K562 (cell line): ENCODE measurements around the gene MAP3K6. TPM values are rescaled to one million over a fixed set of nuclear protein-coding genes. Genes with fewer than 3 reads are reported as not detected.
A peak's percentile ranks its signal among the peaks of the same experiment; 100 is the strongest.

Source experiments
- ARID2 ChIP-seq: fragments of 450-650 bp; IDR thresholded peaks from 2 replicates; pipeline ENCODE4 v1.6.1; 2017; ENCODE audit warnings: antibody characterized with exemption, mild to moderate bottlenecking
- CHD1 ChIP-seq: fragments of 200-600 bp; sonication (generic); IDR thresholded peaks from one replicate; pipeline ENCODE4 v1.6.1; 2012; ENCODE audit warnings: mild to moderate bottlenecking, moderate library complexity, low read length, inconsistent platforms
- ETS1 ChIP-seq: conservative IDR thresholded peaks from 2 replicates; pipeline ENCODE4 v1.6.1; 2011; ENCODE audit warnings: low read depth, mild to moderate bottlenecking, low read length; ENCODE audit not compliant: control insufficient read depth
- HSF4 ChIP-seq: fragments of 250-450 bp; sonication (Bioruptor Pico); IDR thresholded peaks from 2 replicates; pipeline ENCODE4 v2.1.2; 2022; ENCODE audit warnings: mild to moderate bottlenecking, moderate library complexity, borderline replicate concordance
- KLF6 ChIP-seq: fragments of 250-450 bp; sonication (Bioruptor Pico); IDR thresholded peaks from 2 replicates; pipeline ENCODE4 v1.4.0; 2020; ENCODE audit warnings: mild to moderate bottlenecking, moderate library complexity, borderline replicate concordance
- PHF8 ChIP-seq: fragments of 200-600 bp; sonication (generic); IDR thresholded peaks from 2 replicates; pipeline ENCODE4 v1.6.1; 2012; ENCODE audit warnings: mixed run types, mild to moderate bottlenecking, inconsistent platforms, low read length, moderate library complexity, borderline replicate concordance
- POLR2G ChIP-seq: fragments of 200-400 bp; formaldehyde crosslinking; IDR thresholded peaks from 2 replicates; pipeline ENCODE4 v1.6.1; 2017; ENCODE audit warnings: low read depth, mild to moderate bottlenecking, antibody characterized with exemption, low read length, moderate library complexity
- REST ChIP-seq, 2 experiments: fragments of 450-650 bp; formaldehyde crosslinking in 1 of 2; IDR thresholded peaks; 2 replicates each; pipeline versions ENCODE4 v1.4.0 to v1.6.1; 2014 to 2020; ENCODE audit warnings: mild to moderate bottlenecking in 2 of 2, borderline replicate concordance in 1 of 2, low read depth in 1 of 2
- TBL1XR1 ChIP-seq, 2 experiments: IDR thresholded peaks; 2 replicates each; pipeline ENCODE4 v1.6.1; 2012; ENCODE audit warnings: improper control_type of control experiment in 2 of 2, low read length in 2 of 2, mild to moderate bottlenecking in 1 of 2
- polyA plus RNA-seq, 8 experiments: library from polyadenylated mRNA; depleted of rRNA in 4 of 8; stranded (reverse) in 5 of 8; unstranded in 3 of 8; fragments of >200 nt; fragmentation: Nextera tagmentation in 2 of 8; fragmentation: Illumina TruSeq in 1 of 8; extraction: Ambion mirVana in 2 of 8; extraction: Trizol in 1 of 8; gene quantifications; 2 replicates each; pipeline versions ENCODE4 v1.2.1 to v1.2.3, GENCODE V29; 2011 to 2014; ENCODE audit warnings: inconsistent platforms in 1 of 8, missing spikeins in 1 of 8
- total RNA-seq, 7 experiments: library from RNA; depleted of rRNA in 6 of 7; stranded (reverse); fragments of >200 nt in 6 of 7; fragmentation: Illumina TruSeq in 2 of 7; extraction: Trizol in 2 of 7; gene quantifications; 2 replicates each; pipeline versions ENCODE4 v1.2.1 to v1.2.3, GENCODE V29; 2011 to 2021; ENCODE audit warnings: low replicate concordance in 1 of 7
- TF ChIP-seq, protein P1 (sequence below), 3 experiments: IDR thresholded peaks in 2 of 3; conservative IDR thresholded peaks in 1 of 3; 2 replicates each; pipeline ENCODE4 v1.5.1; 2011 to 2012; ENCODE audit warnings: low read length in 3 of 3, mild to moderate bottlenecking in 3 of 3, control low read depth in 2 of 3, improper control_type of control experiment in 1 of 3, inconsistent platforms in 1 of 3, low read depth in 1 of 3, mixed read lengths in 1 of 3, moderate library complexity in 1 of 3; ENCODE audit not compliant: insufficient read depth in 2 of 3

MAP3K6 gene
- total and polyA plus RNA-seq, 9 of the 15 experiments (the other 6 are each of a cell fraction or from before 2014, with no cell fraction given), result 0.99 to 21.9 (median 7.0) TPM

DNA sequence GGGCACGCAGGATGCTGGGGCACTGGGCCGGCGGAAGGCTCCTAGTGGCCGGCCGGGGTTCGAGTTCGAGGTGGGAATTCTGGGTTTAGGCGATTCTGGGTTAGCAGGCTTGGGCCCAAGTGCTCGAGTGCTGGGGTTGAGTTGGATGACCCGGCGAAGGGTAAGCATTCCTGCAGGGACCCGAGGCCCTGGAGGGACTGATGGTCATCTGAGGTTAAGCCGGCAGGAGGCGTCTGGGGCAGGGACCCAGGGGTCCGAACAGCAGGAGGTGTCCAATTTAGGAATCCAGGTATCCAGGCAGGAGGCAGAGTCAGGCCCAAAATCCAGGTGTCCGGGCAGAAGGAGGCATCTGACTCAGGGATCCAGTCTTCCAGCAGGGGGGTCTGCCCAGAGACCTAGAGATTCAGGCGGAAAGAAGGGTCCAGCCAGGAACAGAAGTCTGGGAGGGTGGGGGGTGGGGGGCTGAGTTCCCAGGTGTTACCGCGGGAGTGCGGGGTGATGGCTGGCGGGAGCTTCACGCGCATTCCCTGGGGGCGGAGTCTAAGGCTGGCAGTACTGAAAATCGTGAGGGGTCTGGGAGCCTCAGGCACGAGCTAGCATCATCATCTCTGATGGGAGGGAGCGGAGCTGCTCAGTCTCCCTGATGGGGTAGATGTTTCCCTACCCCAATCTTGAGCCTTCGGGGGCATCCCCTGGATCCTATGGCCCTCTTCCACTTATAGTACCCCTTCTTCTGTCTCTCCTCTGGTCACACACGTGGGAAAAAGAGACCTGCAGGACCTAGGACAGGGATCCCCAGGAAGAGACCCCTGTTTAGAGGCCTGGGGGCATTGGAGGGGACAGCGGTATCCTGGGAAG is 26.2 kb upstream of the MAP3K6 start (continued):
- TF ChIP-seq, protein P1, sequence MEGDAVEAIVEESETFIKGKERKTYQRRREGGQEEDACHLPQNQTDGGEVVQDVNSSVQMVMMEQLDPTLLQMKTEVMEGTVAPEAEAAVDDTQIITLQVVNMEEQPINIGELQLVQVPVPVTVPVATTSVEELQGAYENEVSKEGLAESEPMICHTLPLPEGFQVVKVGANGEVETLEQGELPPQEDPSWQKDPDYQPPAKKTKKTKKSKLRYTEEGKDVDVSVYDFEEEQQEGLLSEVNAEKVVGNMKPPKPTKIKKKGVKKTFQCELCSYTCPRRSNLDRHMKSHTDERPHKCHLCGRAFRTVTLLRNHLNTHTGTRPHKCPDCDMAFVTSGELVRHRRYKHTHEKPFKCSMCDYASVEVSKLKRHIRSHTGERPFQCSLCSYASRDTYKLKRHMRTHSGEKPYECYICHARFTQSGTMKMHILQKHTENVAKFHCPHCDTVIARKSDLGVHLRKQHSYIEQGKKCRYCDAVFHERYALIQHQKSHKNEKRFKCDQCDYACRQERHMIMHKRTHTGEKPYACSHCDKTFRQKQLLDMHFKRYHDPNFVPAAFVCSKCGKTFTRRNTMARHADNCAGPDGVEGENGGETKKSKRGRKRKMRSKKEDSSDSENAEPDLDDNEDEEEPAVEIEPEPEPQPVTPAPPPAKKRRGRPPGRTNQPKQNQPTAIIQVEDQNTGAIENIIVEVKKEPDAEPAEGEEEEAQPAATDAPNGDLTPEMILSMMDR (IDR thresholded peaks at IDR 0.05 in 2 of 3, conservative IDR thresholded peaks at IDR 0.05 in 1 of 3; ENCODE audit: insufficient read depth in 2 of 3, low read depth in 1 of 3, low read length in 3 of 3), result peak; percentile 60 to 73 (median 60)
- TF ChIP-seq HSF4 (no peak), ETS1 (0 out of 2 replicates have a peak, but pooled peaks have one; percentile 10), PHF8 (no peak), CHD1 (no peak), KLF6 (CRISPR knock-in tag) (no peak), REST (IDR thresholded peaks at IDR 0.05; ENCODE audit: borderline replicate concordance) (peak; percentile 21; the same call in 1 of the 2 replicates), REST (CRISPR knock-in tag; IDR thresholded peaks at IDR 0.05; ENCODE audit: low read depth) (no peak; the same call in 1 of the 2 replicates), TBL1XR1 (IDR thresholded peaks at IDR 0.05; ENCODE audit: low read length in 2 of 2) (no peak), POLR2G (no peak), ARID2 (no peak)
